NCI-H1694 (cell line): ENCODE measurements around the gene APOE.
"Not testable (repeated sequence)": the region's sequence is repeated elsewhere in the genome, so short reads cannot be mapped to it uniquely, and the experiment has no call there.

Experiments used
- DNase-seq: peaks from one replicate; lab custom pipeline; 2025; lab: John Stamatoyannopoulos, UW

APOE gene

DNA sequence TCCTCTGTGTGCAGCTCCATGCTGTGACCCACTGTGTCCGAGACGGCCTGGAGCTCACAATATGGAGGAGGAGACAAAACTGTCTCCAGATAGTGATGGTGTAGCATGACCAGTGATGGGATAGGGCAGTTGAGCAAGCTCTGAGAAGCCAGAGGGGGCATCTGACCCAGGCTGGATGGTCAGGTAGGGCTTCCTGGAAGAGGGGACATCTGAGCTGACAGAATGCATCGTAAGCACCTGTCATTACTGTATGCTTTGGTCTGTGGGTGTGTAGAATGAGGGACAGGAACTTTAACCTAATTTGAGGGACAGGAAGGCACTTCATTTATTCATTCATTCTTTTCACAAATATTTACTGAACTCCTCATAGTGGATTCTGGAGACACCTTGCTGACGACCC is 21.0 kb upstream of the APOE start:
- DNase-seq: no peak

DNA sequence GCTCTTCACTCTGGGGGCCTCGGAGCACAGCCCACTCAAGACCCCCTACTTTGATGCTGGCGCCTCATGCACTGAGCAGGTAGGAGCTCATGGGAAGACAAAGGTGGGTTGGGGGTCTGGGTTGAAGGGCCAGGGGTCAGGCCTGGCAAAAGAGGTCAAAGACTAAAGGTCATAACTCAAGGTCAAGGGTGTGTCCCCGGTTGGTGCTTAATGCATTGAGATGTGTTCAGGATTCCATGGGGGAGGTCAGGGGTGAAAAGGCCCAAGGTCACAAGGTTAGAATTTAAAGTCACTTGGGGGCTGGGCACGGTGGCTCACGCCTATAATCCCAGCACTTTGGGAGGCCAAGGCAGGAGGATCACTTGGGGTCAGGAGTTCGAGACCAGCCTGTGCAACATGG is 19.5 kb upstream of the APOE start:
- DNase-seq: no peak

- no peak for DNase-seq
These were observed 17.9 kb upstream of the APOE start for GRCh38 chr19:44887648-44888047.

GRCh38 chr19:44888335-44888734 is 17.3 kb upstream of the APOE start:
- not testable (repeated sequence) for DNase-seq

GRCh38 chr19:44889830-44890365 is 15.7 kb upstream of the APOE start:
- no peak for DNase-seq

GRCh38 chr19:44890366-44891015 is 15.1 kb upstream of the APOE start:
- peak; percentile 100 for DNase-seq

GRCh38 chr19:44891016-44891882 is 14.3 kb upstream of the APOE start, which contains the start of gene TOMM40:
TOMM40 (plus strand) TSS chr19:44891254; CDS start chr19:44891416, 162 bp downstream.
- peak; percentile 100 for DNase-seq

DNA sequence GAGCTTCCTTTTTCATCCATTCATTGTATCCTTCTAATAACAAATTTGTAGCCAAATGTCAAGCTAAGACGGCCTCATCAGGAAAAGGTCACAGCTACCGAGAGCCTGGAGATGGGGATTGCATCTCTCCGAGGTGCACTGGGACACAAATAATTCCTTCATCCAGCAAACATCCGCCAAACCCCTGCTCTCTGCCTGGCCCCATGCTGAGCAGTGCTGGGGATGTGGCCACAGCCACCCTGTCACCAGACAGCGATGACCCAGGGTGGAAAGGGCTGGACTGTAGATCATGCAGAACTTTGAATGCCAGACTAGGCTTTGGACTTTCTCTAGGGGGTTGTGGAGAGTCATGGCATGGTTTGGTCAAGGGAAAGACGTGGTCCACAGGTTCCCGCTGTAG is 12.7 kb upstream of the APOE start:
- DNase-seq: no peak

DNA sequence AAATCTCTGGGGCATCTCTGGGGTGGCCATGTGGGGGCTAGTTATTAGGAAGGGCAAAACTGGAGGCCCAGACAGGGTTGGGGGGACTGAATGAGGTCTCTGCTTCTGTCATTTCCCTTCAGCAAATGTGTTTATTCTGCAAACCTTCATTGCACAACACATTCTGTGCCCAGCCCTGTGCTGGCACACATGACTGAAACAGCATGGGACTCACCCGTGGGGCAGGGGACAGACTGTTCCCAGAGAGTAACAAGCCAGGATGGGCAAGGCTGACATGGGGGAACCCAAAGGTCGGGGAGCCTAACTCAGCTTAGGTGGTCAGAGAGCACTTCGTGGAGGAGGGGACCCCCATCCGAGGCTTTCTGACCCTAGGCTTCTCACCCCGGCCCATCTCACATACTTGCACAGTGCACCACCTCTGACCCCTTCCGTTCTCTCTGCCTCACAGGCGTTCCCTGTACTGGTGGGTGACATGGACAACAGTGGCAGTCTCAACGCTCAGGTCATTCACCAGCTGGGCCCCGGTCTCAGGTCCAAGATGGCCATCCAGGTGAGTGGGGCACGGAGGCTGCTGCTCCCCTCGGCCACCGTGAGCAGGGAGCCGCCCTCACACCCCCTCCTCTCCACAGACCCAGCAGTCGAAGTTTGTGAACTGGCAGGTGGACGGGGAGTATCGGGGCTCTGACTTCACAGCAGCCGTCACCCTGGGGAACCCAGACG is 12.1 kb upstream of the APOE start:
- DNase-seq: no peak

GRCh38 chr19:44894052-44894400 is 11.6 kb upstream of the APOE start:
- no peak for DNase-seq

GRCh38 chr19:44894946-44895345 is 10.7 kb upstream of the APOE start:
- DNase-seq: no peak

DNA sequence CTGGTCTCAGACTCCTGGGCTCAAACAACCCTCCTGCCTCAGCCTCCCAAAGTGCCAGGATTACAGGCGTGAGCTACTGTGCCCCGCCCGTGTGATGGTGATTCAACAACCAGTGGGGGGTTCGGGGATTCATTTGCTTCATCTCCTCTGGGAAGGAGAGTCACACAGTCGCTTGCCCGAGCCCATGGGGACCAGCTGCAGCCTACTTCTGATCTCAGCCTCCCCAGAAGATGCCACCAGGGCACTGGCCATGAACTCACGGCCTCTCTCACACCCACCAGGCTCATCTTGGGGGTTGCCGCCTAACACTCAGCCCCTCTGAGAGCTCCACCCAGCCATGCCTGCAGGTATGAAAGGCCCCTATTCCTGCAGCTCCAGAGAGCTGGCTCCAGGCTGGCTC is 7.8 kb upstream of the APOE start:
- no peak for DNase-seq

GRCh38 chr19:44900328-44901244 is 5.0 kb upstream of the APOE start:
- no peak for DNase-seq

DNA sequence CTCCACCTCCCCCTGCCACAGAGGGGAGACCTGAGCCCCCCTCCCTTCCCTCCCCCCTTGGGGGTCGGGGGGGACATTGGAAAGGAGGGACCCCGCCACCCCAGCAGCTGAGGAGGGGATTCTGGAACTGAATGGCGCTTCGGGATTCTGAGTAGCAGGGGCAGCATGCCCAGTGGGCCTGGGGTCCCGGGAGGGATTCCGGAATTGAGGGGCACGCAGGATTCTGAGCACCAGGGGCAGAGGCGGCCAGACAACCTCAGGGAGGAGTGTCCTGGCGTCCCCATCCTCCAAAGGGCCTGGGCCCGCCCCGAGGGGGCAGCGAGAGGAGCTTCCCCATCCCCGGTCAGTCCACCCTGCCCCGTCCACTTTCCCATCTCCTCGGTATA is 2.4 kb upstream of the APOE start:
- DNase-seq: no peak

- DNase-seq: peak; percentile 47
These were observed 1.8 kb upstream of the APOE start for GRCh38 chr19:44903602-44904425.

DNA sequence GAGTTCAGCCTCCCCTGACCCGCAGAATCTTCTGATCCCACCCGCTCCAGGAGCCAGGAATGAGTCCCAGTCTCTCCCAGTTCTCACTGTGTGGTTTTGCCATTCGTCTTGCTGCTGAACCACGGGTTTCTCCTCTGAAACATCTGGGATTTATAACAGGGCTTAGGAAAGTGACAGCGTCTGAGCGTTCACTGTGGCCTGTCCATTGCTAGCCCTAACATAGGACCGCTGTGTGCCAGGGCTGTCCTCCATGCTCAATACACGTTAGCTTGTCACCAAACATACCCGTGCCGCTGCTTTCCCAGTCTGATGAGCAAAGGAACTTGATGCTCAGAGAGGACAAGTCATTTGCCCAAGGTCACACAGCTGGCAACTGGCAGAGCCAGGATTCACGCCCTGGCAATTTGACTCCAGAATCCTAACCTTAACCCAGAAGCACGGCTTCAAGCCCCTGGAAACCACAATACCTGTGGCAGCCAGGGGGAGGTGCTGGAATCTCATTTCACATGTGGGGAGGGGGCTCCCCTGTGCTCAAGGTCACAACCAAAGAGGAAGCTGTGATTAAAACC is 1.1 kb upstream of the APOE start:
- peak; percentile 22 for DNase-seq

DNA sequence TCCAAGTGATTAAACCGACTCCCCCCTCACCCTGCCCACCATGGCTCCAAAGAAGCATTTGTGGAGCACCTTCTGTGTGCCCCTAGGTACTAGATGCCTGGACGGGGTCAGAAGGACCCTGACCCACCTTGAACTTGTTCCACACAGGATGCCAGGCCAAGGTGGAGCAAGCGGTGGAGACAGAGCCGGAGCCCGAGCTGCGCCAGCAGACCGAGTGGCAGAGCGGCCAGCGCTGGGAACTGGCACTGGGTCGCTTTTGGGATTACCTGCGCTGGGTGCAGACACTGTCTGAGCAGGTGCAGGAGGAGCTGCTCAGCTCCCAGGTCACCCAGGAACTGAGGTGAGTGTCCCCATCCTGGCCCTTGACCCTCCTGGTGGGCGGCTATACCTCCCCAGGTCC is 2.0 kb downstream of the APOE start:
- DNase-seq: no peak

DNA sequence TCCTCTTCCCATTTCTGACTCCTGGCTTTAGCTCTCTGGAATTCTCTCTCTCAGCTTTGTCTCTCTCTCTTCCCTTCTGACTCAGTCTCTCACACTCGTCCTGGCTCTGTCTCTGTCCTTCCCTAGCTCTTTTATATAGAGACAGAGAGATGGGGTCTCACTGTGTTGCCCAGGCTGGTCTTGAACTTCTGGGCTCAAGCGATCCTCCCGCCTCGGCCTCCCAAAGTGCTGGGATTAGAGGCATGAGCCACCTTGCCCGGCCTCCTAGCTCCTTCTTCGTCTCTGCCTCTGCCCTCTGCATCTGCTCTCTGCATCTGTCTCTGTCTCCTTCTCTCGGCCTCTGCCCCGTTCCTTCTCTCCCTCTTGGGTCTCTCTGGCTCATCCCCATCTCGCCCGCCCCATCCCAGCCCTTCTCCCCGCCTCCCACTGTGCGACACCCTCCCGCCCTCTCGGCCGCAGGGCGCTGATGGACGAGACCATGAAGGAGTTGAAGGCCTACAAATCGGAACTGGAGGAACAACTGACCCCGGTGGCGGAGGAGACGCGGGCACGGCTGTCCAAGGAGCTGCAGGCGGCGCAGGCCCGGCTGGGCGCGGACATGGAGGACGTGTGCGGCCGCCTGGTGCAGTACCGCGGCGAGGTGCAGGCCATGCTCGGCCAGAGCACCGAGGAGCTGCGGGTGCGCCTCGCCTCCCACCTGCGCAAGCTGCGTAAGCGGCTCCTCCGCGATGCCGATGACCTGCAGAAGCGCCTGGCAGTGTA is 2.7 kb downstream of the APOE start:
- DNase-seq: no peak

- DNase-seq: no peak
These were observed 3.3 kb downstream of the APOE start for GRCh38 chr19:44908836-44909261.

DNA sequence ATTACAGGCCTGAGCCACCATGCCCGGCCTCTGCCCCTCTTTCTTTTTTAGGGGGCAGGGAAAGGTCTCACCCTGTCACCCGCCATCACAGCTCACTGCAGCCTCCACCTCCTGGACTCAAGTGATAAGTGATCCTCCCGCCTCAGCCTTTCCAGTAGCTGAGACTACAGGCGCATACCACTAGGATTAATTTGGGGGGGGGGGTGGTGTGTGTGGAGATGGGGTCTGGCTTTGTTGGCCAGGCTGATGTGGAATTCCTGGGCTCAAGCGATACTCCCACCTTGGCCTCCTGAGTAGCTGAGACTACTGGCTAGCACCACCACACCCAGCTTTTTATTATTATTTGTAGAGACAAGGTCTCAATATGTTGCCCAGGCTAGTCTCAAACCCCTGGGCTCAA is 4.2 kb downstream of the APOE start:
- no peak for DNase-seq
